Right ventricle myocardium superior (tissue), 1 donor: ENCODE results near the gene KRT38. TPM values are rescaled to one million over a fixed set of nuclear protein-coding genes. Genes with fewer than 3 reads are reported as not detected.
"Not testable (repeated sequence)": the region's sequence is repeated elsewhere in the genome, so short reads cannot be mapped to it uniquely, and the experiment has no call there.

Experiments
- ATAC-seq: fragments of 200-7000 bp; cut with Tn5 transposase; one replicate; pipeline ENCODE4 v1.9.1; 2020; ENCODE audit warnings: mild to moderate bottlenecking; ENCODE audit not compliant: poor library complexity
- DNase-seq: peaks from one replicate; pipeline ENCODE4 v3.0.0-alpha.2; 2020
- intact Hi-C: fragments of 100-400 bp; cut with DNase I; formaldehyde crosslinking; loops from one replicate; pipeline ENCODE4 v1.11.2; 2022
- total RNA-seq: library from RNA; stranded (reverse); fragmentation: NEBNext Ultra II Directional; extraction: Animal tissue kit (Norgen Biotek cat#: 25700); gene quantifications from one replicate; pipeline ENCODE4 v1.2.1, GENCODE V29; 2021
- donor health status: DM: no; HTN: yes; CAD: no; lungs with severe emphysema.

KRT38 gene
- total RNA-seq, 1 donor from 2014 or later: not detected

DNA sequence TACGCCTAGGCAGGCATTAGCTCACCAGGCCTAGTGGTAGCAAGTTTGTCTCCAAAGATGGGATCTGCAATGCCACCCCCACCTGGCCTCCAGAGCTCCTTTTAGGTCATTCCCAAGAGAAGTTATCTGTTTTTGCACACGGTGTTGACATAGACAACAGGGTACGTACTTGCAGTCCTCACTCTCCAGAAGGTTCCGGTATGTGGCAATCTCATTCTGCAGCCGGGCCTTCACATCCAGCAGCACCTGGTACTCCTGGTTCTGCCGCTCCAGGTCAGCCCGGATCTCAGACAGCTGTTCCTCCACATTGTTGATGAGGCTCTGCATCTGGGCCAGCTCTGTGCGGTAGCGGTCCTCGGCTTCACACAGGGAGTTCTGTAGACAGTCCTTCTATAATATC is 33.6 kb downstream of the KRT38 start:
- ATAC-seq: no peak
- intact Hi-C loops: no loop called here
- DNase-seq: no peak

DNA sequence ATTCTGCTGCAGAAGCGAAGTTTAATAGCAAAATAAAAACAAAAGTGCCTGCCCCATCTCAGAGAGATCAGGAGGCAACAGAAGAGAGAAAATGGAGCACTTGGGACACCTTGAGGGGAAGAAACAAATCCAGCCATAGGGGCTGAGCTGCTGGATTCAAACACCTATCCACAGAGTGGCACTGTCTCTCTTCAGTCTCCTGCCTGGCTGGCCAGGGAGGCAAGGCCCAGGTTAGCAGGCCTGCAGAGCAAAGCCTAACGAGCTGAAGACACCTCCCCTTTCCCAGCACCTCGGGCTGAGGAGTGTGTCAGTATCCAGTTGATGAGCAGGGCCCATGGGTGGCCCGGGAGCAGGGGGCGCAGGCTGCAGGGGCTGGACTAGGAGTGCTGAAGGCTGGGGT is 34.6 kb downstream of the KRT38 start:
- intact Hi-C loops: no loop called here
- DNase-seq: no peak
- ATAC-seq: no peak

DNA sequence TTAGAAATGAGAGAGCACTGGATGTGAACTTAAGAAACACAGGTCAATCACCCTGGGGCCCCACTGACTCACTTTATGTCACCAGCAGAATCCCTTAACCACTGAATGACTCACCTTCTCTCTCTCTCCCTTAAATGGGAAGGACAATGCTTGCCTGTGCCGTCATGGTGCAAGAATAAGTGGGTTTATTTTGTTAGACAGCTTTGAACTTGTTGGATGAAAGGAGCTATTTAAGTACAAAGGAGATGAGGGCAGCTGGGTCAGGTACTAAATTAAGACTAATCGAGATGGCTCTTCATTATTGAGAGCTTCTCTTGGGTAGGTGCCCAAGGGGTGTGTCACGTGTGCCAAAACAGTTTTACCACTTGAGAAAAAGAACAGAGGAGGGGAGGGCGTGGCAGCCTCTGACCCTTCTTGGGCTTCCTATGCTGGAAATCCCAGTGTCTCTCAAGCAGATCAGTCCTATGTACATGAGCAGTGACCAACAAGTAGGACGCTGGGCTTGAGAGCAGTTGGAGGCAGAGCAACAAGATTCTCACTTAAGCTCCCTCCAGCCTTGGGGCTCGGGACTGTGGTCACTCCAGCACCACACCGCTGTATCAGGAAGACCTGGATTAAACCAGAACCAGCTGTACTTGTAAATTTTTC is 36.6 kb downstream of the KRT38 start:
- intact Hi-C loops: no loop called here
- ATAC-seq (no peak), DNase-seq (no peak)

DNA sequence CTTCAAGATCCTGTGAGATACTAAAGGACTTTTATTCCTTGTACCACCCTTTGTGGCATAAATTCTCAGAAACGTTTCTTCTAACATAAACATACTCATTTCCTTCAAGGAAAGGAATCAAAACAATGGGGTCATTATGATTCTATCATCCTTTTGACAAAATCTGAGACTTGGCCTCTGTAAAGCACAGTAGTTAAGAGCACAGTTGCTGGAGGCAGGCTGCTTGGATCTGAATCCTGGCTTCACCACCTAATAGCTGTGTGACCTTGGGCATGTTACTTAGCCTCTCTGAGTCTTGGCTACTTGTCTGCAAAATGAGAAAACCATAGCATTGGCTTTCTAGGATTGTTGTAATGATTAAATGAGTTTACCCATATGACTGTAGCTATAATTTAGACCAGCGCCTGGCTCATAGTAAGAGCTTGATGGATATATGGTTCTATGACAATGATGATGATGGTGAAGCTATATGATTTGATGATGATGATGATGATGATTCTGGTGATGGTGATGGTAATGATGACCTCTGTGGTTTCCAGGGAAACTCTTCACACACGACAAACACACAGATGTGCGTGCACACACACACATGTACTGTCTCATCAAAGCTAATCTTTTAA is 37.3 kb downstream of the KRT38 start:
- intact Hi-C loops: no loop called here
- ATAC-seq (no peak), DNase-seq (no peak)

GRCh38 chr17:41402161-41402560 is 38.6 kb downstream of the KRT38 start:
- ATAC-seq (no peak), DNase-seq (no peak)
- intact Hi-C loops: no loop called here

DNA sequence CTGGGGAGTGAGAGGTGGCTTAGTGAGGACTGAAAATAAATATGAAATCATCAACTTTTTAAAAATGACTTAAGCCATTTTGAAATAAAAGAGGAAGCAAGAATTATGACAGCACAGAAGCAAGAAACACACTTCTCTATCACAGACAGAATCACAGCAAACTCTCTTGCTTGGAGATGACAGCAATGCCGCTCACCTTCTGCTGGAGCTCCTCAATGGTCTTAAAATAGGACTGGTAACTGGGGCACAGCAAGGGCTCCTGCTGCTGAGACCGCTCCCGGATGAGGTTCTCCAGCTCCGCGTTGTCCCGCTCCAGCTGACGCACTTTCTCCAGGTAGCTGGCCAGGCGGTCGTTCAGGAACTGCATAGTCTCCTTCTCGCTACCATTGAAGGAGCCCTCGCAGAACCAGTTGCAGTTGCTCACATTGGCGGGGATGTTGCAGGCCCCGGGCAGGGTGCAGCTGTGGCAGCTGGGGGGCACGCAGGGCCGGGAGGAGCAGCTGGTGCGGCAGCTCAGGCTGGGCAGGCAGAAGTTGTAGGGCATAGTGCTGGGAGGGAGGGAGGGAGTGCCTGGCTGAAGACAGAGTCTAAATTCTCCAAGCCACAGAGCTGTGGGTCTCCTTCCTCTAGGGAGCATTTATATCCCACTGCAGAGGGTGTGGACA is 43.7 kb downstream of the KRT38 start, which contains the start of gene KRT31:
Gene KRT31 (minus strand): TSS at position 613 of the 665 bp plus-strand sequence. CDS start 69 bp downstream, at position 544.
- DNase-seq (no peak), ATAC-seq (no peak)
- intact Hi-C loops: no loop called here

DNA sequence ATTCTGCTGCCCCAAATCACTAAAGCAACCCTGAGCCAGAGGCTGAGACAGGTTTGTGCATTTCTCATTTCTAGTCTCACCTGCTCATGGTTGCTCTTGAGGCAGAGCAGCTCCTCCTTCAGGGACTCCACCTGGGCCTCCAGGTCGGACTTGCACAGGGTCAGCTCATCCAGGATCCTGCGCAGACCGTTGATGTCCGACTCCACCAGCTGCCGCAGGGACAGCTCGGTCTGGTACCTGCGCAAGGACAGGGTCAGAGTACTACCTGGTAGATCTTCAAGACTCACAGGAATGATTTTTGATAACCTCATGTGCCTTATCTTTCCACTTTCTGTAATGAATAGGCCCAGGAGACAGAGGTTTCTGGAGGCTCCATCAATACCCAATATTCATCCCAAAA is 44.4 kb downstream of the KRT38 start:
- no peak for ATAC-seq
- no peak for DNase-seq
- intact Hi-C loops: no loop called here

DNA sequence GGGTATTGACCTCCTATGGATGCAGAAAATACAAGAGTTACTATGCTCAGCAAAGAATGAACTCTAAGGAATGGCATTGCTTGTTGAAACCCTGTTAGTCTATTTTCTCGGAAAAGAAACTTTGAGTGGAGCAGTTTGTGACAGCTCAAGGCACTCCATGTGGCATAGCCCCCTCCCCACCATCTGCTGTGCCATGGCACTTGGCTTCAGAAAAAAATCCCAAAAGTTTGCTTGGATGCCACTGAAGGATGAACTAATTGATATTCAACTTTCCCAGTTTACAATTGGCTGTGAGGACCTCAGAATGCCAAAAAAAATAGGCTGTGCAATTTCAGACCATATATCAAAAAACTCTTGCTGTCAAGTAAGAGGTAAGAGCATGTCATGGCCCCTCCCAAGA is 45.2 kb downstream of the KRT38 start:
- intact Hi-C loops: no loop called here
- ATAC-seq (no peak), DNase-seq (no peak)

DNA sequence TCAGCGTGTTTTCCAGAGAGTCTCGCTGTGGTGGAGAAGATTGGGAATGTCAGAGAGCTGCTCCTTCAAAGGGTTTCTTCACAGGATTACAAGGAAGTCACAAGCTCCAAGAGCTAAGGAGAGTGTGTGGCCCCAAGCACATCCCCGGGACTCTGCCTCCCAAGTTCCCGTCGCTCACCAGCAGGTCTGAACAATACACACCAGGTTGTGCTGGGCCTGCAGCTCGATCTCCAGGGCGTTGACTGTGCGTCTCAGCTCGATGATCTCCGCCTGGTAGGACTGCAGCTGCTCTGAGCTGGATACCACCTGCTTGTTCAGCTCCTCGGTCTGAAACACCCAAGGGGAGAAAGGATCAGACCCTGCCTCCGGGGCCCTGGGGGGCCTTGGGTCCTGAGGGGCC is 45.7 kb downstream of the KRT38 start:
- intact Hi-C loops, ATAC-seq, DNase-seq: not testable (repeated sequence)

DNA sequence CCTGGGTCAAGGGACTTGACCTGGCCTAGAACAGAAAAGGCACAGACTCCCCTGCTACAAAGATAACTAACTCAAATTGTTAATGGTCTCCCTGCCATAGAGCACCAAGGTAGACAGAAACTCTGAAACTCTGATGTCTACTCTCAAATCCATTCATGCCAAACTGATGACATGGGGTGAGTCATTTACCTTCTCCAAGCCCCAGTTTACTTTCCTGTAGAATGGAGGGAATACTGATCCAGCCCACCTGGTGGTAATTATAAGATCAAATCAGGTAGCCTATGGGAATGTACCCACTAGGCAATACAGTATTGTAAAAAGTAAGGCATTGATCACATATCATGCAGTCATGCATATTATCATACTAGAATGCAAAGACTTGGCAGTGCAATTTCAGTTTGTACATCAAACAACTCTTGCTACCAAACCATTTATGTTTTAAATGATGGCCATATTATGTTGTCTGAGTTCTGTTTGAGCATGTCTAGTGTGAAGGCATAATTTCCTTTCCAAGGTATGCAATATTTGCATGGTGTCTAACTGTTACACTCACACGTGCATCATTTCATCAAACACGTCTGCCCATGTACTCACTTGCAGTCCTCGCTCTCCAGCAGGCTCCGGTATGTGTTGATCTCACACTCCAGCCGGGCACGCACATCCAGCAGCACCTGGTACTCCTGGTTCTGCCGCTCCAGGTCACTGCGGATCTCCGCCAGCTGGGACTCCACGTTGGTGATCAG is 46.4 kb downstream of the KRT38 start:
- DNase-seq: no peak
- intact Hi-C loops: no loop called here
- no peak for ATAC-seq

- ATAC-seq (no peak), DNase-seq (no peak)
- intact Hi-C loops: no loop called here
These were observed 47.0 kb downstream of the KRT38 start for GRCh38 chr17:41393826-41394225.

GRCh38 chr17:41393294-41393693 is 47.5 kb downstream of the KRT38 start:
- intact Hi-C loops: no loop called here
- DNase-seq: no peak
- ATAC-seq: peak; percentile 87

DNA sequence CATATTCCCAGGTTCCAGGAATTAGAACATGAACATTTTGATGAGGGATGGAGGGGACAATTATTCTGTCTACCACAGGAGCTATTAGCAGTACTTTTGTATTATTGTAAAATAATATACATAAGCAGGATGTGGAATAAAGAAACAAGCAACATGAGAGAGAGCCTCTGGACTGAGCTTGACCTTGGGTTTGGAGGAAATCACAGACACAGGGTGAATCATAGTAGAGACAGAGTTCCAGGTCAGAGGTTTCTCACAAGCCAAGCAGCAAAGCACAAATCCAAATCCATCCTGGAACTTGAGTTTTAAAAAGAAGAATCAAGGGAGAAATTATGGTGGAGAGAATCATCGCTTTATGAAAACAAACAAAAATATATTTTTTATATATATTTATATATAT is 48.5 kb downstream of the KRT38 start:
- ATAC-seq: no peak
- intact Hi-C loops: no loop called here
- DNase-seq: no peak

DNA sequence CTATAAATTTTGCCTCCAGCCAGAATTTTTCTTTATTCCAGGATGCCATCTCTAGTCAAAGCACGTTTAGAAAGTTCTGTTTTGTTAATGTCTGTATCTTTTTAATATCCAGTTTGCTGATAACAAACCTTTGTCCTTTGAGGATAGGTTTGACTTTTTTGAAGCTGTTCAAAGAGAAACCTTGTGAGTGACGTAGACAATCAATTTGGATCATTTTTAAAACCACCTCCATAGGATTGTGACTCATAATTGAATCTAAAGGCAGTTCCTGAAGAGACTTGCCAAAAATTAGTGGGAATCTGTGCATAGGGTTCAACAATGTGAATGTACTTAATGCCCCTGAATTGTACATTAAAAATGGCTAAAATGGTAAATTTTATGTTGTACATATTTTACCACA is 49.2 kb downstream of the KRT38 start:
- ATAC-seq: no peak
- no peak for DNase-seq
- intact Hi-C loops: no loop called here

- intact Hi-C loops: no loop called here
- DNase-seq (no peak), ATAC-seq (no peak)
These were observed 50.3 kb downstream of the KRT38 start for GRCh38 chr17:41390411-41390938.

GRCh38 chr17:41387670-41388069 is 53.1 kb downstream of the KRT38 start:
- intact Hi-C loops: no loop called here
- no peak for DNase-seq
- no peak for ATAC-seq

- intact Hi-C loops: no loop called here
These were observed 54.6 kb downstream of the KRT38 start for GRCh38 chr17:41386227-41386626.

More at GRCh38 chr17:41386227-41386626, 54.6 kb downstream of the KRT38 start:
- ATAC-seq: no peak
- DNase-seq: no peak
